Spleen (tissue), 11 donors: ENCODE measurements around the gene FHIT. TPM values are rescaled to one million over a fixed set of nuclear protein-coding genes. Genes with fewer than 3 reads are reported as not detected.

Source experiments
- DNase-seq: peaks from one replicate; pipeline ENCODE4 v3.0.0-alpha.2; 2020
- H3K27ac ChIP-seq, 8 donors: fragments of 200-600 bp; sonication (generic) in 7 of 8; 1 replicate in 4 of 8; 2 replicates in 4 of 8; pipeline versions ENCODE4 v1.5.0 to v1.8.0; 2016 to 2021; ENCODE audit warnings: inconsistent platforms in 4 of 8, mild to moderate bottlenecking in 4 of 8, moderate library complexity in 1 of 8
- H3K27me3 ChIP-seq, 7 donors: fragments of 200-600 bp; sonication (generic) in 6 of 7; replicated peaks in 1 of 7; 1 replicate in 4 of 7; 2 replicates in 3 of 7; pipeline versions ENCODE4 v1.5.0 to v1.8.0; 2016 to 2021; ENCODE audit warnings: inconsistent platforms in 3 of 7, mild to moderate bottlenecking in 1 of 7
- H3K36me3 ChIP-seq, 6 donors: fragments of 200-600 bp; sonication (generic) in 5 of 6; 1 replicate in 4 of 6; 2 replicates in 2 of 6; pipeline versions ENCODE4 v1.5.0 to v1.8.0; 2016 to 2021; ENCODE audit warnings: inconsistent platforms in 2 of 6
- H3K4me1 ChIP-seq, 6 donors: fragments of 200-600 bp; sonication (generic) in 5 of 6; 1 replicate in 3 of 6; 2 replicates in 3 of 6; pipeline versions ENCODE4 v1.5.0 to v1.8.0; 2016 to 2021; ENCODE audit warnings: inconsistent platforms in 3 of 6
- H3K4me3 ChIP-seq, 8 donors: fragments of 200-600 bp; sonication (generic) in 7 of 8; 1 replicate in 4 of 8; 2 replicates in 4 of 8; pipeline versions ENCODE4 v1.5.0 to v1.8.0; 2016 to 2021; ENCODE audit warnings: inconsistent platforms in 4 of 8, mild to moderate bottlenecking in 4 of 8, moderate library complexity in 2 of 8
- H3K9me3 ChIP-seq, 8 donors: fragments of 200-600 bp; sonication (generic) in 7 of 8; 1 replicate in 4 of 8; 2 replicates in 4 of 8; pipeline versions ENCODE4 v1.5.0 to v1.8.0; 2016 to 2021; ENCODE audit warnings: inconsistent platforms in 4 of 8
- CTCF ChIP-seq, 11 experiments: fragments of 200-600 bp in 7 of 11; fragments of 450-650 bp in 4 of 11; sonication (generic) in 4 of 11; IDR thresholded peaks in 8 of 11; conservative IDR thresholded peaks in 3 of 11; 1 replicate in 7 of 11; 2 replicates in 4 of 11; pipeline versions ENCODE4 v1.4.0 to v1.8.0; 2016 to 2021; ENCODE audit warnings: antibody characterized with exemption in 11 of 11, inconsistent platforms in 4 of 11, mild to moderate bottlenecking in 1 of 11
- POLR2A ChIP-seq, 3 donors: fragments of 450-650 bp; IDR thresholded peaks; one replicate each; pipeline ENCODE4 v1.5.1; 2017; ENCODE audit warnings: antibody characterized with exemption in 3 of 3, mild to moderate bottlenecking in 1 of 3
- POLR2AphosphoS5 ChIP-seq, 3 donors: sonication (generic); formaldehyde crosslinking; IDR thresholded peaks; one replicate each; pipeline ENCODE4 v1.5.1; 2017; ENCODE audit warnings: antibody characterized with exemption in 3 of 3
- WGBS, 5 donors: extraction: QIAGEN DNeasy Blood & Tissue Kit in 3 of 5; methylation state at CpG; one replicate each; pipeline versions ENCODE4 v1.1.5 to v1.1.7; 2013 to 2018; 5-methylcytosine and 5-hydroxymethylcytosine counted together
- intact Hi-C: fragments of 100-400 bp; cut with DNase I; formaldehyde crosslinking; loops from one replicate; pipeline ENCODE4 v1.15.0; 2023; ENCODE audit warnings: low total_unique reads
- polyA plus RNA-seq, 3 donors: library from polyadenylated mRNA; stranded (reverse); fragments of 200-250 nt; gene quantifications; one replicate each; pipeline ENCODE4 v1.2.1, GENCODE V29; 2013
- total RNA-seq, 7 donors: library from RNA; depleted of rRNA in 3 of 7; stranded (reverse); fragments of >200 nt in 3 of 7; fragmentation: NEBNext Ultra II Directional in 4 of 7; extraction: Animal tissue kit (Norgen Biotek cat#: 25700) in 4 of 7; gene quantifications; one replicate each; pipeline versions ENCODE4 v1.1.0 to v1.2.1, GENCODE V29; 2016 to 2021
- donor health status: healthy with polysubstance abuse.
- donor health status: DM: no; HTN: no; CAD: no; lungs with moderate emphysema.
- donor health status: DM: no; HTN: no; CAD: no.
- donor health status: Bipolar disorder and iron deficiency.
- donor health status: healthy.
- donor health status: DM: no; HTN: no; CAD: no.
- donor health status: DM: yes; HTN: yes; CAD: no.

Gene FHIT
- total and polyA plus RNA-seq, 10 donors = 4.1 to 23.1 (median 12.2) TPM

DNA sequence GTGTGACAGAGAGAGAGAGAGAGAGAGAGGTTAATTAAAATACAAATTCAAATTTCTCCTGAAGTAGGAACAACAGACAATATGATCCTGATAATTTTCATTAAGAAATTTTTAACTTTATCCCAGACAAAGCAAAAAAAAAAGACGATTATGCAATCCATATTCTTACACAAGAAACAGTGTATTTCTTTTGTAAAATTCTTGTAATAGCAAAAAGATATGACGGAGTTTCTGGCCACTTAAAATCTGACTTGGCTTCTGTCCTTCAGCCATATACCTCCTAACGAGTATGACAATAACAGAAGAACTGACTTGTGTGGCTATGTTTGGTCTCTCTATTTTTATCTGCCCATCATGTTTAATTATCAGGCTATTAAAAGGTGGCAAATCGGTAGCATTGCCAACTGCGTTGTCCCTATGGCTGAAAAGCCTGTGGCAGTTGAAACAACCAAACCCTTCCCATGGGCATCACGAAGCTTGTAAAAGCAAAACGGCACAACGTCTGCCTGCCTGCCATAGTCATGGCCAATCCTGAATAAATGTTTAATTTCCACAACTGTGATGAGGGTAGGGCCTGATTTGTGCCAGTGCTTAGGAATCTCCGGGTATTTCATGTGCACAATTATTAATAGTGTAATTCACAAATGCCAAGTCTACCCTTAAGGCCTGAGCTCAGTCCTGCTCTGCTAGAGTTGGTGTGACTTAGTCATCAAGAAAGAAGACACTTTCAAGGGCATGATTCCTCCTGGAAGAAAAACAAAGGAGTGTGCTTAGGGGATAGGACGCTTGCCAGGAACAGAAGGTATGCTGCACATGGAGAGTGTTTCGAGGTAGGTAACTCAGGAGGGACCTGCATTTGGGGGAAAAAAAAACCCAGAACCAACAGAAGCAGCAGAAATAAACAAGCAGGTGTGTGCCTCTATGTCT, 1090.2 kb downstream of the FHIT start:
- intact Hi-C loops = no loop called here
- no peak for TF ChIP-seq POLR2AphosphoS5 (IDR thresholded peaks at IDR 0.05)
- TF ChIP-seq CTCF (IDR thresholded peaks at IDR 0.05 in 8 of 11, conservative IDR thresholded peaks at IDR 0.05 in 3 of 11) = no peak
- no peak for TF ChIP-seq POLR2A (IDR thresholded peaks at IDR 0.05)
- Histone ChIP-seq H3K9me3 (no peaks in the 10 kb centered on the region), H3K4me3 (no peak overlapping the region), H3K4me1 (no peaks in the 10 kb centered on the region), H3K36me3 (no peaks in the 10 kb centered on the region), H3K27me3 (no peaks in the 10 kb centered on the region), H3K27ac (no peak overlapping the region)
- WGBS, 5 donors = 83 to 93% (median 85%) methylated on average over 11 of the region's 11 CpGs
- no peak for DNase-seq

- no peak for TF ChIP-seq POLR2A (IDR thresholded peaks at IDR 0.05)
- TF ChIP-seq POLR2AphosphoS5 (IDR thresholded peaks at IDR 0.05) = no peak
- no peak for TF ChIP-seq CTCF (IDR thresholded peaks at IDR 0.05 in 8 of 11, conservative IDR thresholded peaks at IDR 0.05 in 3 of 11)
- Histone ChIP-seq H3K36me3 (no peaks in the 10 kb centered on the region), H3K27ac (no peak overlapping the region), H3K4me1 (no peaks in the 10 kb centered on the region), H3K27me3 (no peaks in the 10 kb centered on the region), H3K9me3 (no peaks in the 10 kb centered on the region), H3K4me3 (no peak overlapping the region)
- 56 to 79% (median 66%) methylated on average over 4 of the region's 4 CpGs for WGBS, 5 donors
- intact Hi-C loops = no loop called here
- DNase-seq = no peak
These were observed 1091.0 kb downstream of the FHIT start for GRCh38 chr3:60160111-60160821.

GRCh38 chr3:60158035-60158434, 1093.2 kb downstream of the FHIT start:
- 87 to 95% (median 91%) methylated on average over 2 of the region's 2 CpGs for WGBS, 5 donors
- no peak overlapping the region for H3K4me3 ChIP-seq
- no peak for DNase-seq
- no peak overlapping the region for H3K27ac ChIP-seq
- H3K9me3 ChIP-seq = no peaks in the 10 kb centered on the region
- no peaks in the 10 kb centered on the region for H3K36me3 ChIP-seq
- no peak for TF ChIP-seq POLR2A (IDR thresholded peaks at IDR 0.05)
- no peak for TF ChIP-seq POLR2AphosphoS5 (IDR thresholded peaks at IDR 0.05)
- TF ChIP-seq CTCF (IDR thresholded peaks at IDR 0.05 in 8 of 11, conservative IDR thresholded peaks at IDR 0.05 in 3 of 11) = no peak
- H3K4me1 ChIP-seq = no peaks in the 10 kb centered on the region
- intact Hi-C loops = no loop called here
- no peaks in the 10 kb centered on the region for H3K27me3 ChIP-seq

GRCh38 chr3:60154011-60154410, 1097.2 kb downstream of the FHIT start:
- DNase-seq = no peak
- H3K27ac ChIP-seq = no peak overlapping the region
- WGBS, 5 donors = 84 to 95% (median 93%) methylated on average over 4 of the region's 4 CpGs
- no peak for TF ChIP-seq CTCF (IDR thresholded peaks at IDR 0.05 in 8 of 11, conservative IDR thresholded peaks at IDR 0.05 in 3 of 11)
- H3K4me3 ChIP-seq = no peak overlapping the region
- H3K4me1 ChIP-seq = no peaks in the 10 kb centered on the region
- H3K9me3 ChIP-seq = no peaks in the 10 kb centered on the region
- H3K36me3 ChIP-seq = no peaks in the 10 kb centered on the region
- intact Hi-C loops = no loop called here
- H3K27me3 ChIP-seq = no peaks in the 10 kb centered on the region
